GM12878 (cell line): ENCODE measurements around the gene CCL22. TPM values are rescaled to one million over a fixed set of nuclear protein-coding genes. Genes with fewer than 3 reads are reported as not detected.
A peak's percentile ranks its signal among the peaks of the same experiment; 100 is the strongest.

Experiments
- ATAC-seq: fragments of 200-7000 bp; cut with Tn5 transposase; 3 replicates; pipeline ENCODE4 v1.9.1; 2020; ENCODE audit warnings: mild to moderate bottlenecking, moderate library complexity
- BruUV-seq: library from RNA; stranded (reverse); fragments of 400-500 nt; replicated peaks from 2 replicates; lab custom pipeline; 2021; lab: Mats Ljungman, UMichigan
- CTCF ChIA-PET: fragments of 300-600 bp; sonication (Branson Sonifier 250); formaldehyde crosslinking; extraction: SDS; loops from one replicate; lab custom pipeline; 2021; ENCODE audit warnings: inconsistent platforms; lab: Yijun Ruan, JAX
- POLR2A ChIA-PET: fragments of 350-600 bp; formaldehyde crosslinking; extraction: SDS; loops from one replicate; lab custom pipeline; 2021; ENCODE audit warnings: inconsistent platforms; lab: Charles Lee
- RAD21 ChIA-PET: fragments of 300-600 bp; sonication (Branson Sonifier 250); formaldehyde crosslinking; loops from one replicate; lab custom pipeline; 2023; ENCODE audit warnings: antibody characterized with exemption; ENCODE audit not compliant: unreplicated experiment; lab: Charles Lee
- SMC1A ChIA-PET: fragments of 300-600 bp; sonication (Branson Sonifier 250); formaldehyde crosslinking; loops from one replicate; lab custom pipeline; 2023; ENCODE audit not compliant: unreplicated experiment, uncharacterized antibody; lab: Charles Lee
- DNase-seq: peaks from one replicate; pipeline ENCODE4 v3.0.0-alpha.2; 2011; ENCODE audit warnings: low read depth, low spot score
- FAIRE-seq: peaks from 3 replicates; lab custom pipeline; 2011; peaks lifted over from hg19 to GRCh38; lab: Jason Lieb, UNC
- H2AFZ ChIP-seq: 2 replicates; pipeline ENCODE4 v1.6.0; 2011; ENCODE audit warnings: low read depth, low read length, control low read depth; ENCODE audit not compliant: control insufficient read depth
- H3K27ac ChIP-seq: 2 replicates; pipeline ENCODE4 v1.5.1; 2011; ENCODE audit warnings: control low read depth; ENCODE audit not compliant: control insufficient read depth, insufficient read depth
- H3K27me3 ChIP-seq, 2 experiments: replicated peaks in 1 of 2; 2 replicates each; pipeline versions ENCODE4 v1.6.0 to v1.6.1; 2011; ENCODE audit warnings: low read length in 1 of 2; ENCODE audit not compliant: control insufficient read depth in 2 of 2, insufficient read depth in 2 of 2
- H3K36me3 ChIP-seq, 2 experiments: 2 replicates each; pipeline ENCODE4 v1.5.1; 2011; ENCODE audit warnings: low read length in 1 of 2; ENCODE audit not compliant: control insufficient read depth in 2 of 2, insufficient read depth in 2 of 2
- H3K4me1 ChIP-seq: 2 replicates; pipeline ENCODE4 v1.6.1; 2011; ENCODE audit warnings: mild to moderate bottlenecking, low read length, moderate library complexity, mixed read lengths; ENCODE audit not compliant: control insufficient read depth, insufficient read depth
- H3K4me2 ChIP-seq: 2 replicates; pipeline ENCODE4 v1.6.0; 2011; ENCODE audit warnings: control low read depth; ENCODE audit not compliant: control insufficient read depth, insufficient read depth
- H3K4me3 ChIP-seq: fragments of 200-600 bp; sonication (generic); 2 replicates; pipeline ENCODE4 v1.5.1; 2016
- H3K79me2 ChIP-seq: 2 replicates; pipeline ENCODE4 v1.6.0; 2011; ENCODE audit warnings: low read length; ENCODE audit not compliant: control insufficient read depth, insufficient read depth
- H3K9ac ChIP-seq: 2 replicates; pipeline ENCODE4 v1.8.0; 2011; ENCODE audit warnings: low read length, control low read depth, mixed read lengths; ENCODE audit not compliant: control insufficient read depth, insufficient read depth
- H3K9me3 ChIP-seq: replicated peaks from 3 replicates; pipeline ENCODE4 v1.5.1; 2011; ENCODE audit warnings: mild to moderate bottlenecking, low read length; ENCODE audit not compliant: control insufficient read depth, insufficient read depth
- H4K20me1 ChIP-seq: 2 replicates; pipeline ENCODE4 v1.6.0; 2011; ENCODE audit not compliant: control insufficient read depth, insufficient read depth
- BRCA1 ChIP-seq: IDR thresholded peaks from 2 replicates; pipeline ENCODE4 v1.6.1; 2011; ENCODE audit warnings: low read depth, low read length, improper control_type of control experiment
- JUND ChIP-seq: IDR thresholded peaks from 2 replicates; pipeline ENCODE4 v1.6.1; 2012; ENCODE audit warnings: low read depth, mild to moderate bottlenecking, low read length, improper control_type of control experiment, moderate library complexity
- MEF2B ChIP-seq: fragments of 450-650 bp; IDR thresholded peaks from 2 replicates; pipeline ENCODE4 v1.6.1; 2018; ENCODE audit warnings: mild to moderate bottlenecking, moderate library complexity; ENCODE audit not compliant: partially characterized antibody, poor library complexity, severe bottlenecking
- NFYA ChIP-seq: IDR thresholded peaks from 2 replicates; pipeline ENCODE4 v1.6.1; 2011; ENCODE audit warnings: low read depth, mild to moderate bottlenecking, low read length, improper control_type of control experiment, borderline replicate concordance
- POU2F2 ChIP-seq: IDR thresholded peaks from 3 replicates; pipeline ENCODE4 v1.6.1; 2011; ENCODE audit warnings: low read depth, mild to moderate bottlenecking, low read length, borderline replicate concordance
- RBBP5 ChIP-seq: fragments of 200-600 bp; sonication (generic); conservative IDR thresholded peaks from 2 replicates; pipeline ENCODE4 v1.6.1; 2016
- RELA ChIP-seq: fragments of 450-650 bp; IDR thresholded peaks from 2 replicates; pipeline ENCODE4 v1.8.0; 2014; ENCODE audit warnings: borderline replicate concordance; ENCODE audit not compliant: partially characterized antibody
- SMARCA5 ChIP-seq: fragments of 450-650 bp; IDR thresholded peaks from 2 replicates; pipeline ENCODE4 v1.6.1; 2017; ENCODE audit warnings: mild to moderate bottlenecking
- SUZ12 ChIP-seq: fragments of 200-600 bp; sonication (generic); IDR thresholded peaks from one replicate; pipeline ENCODE4 v1.6.1; 2018; ENCODE audit warnings: antibody characterized with exemption, mild to moderate bottlenecking; ENCODE audit not compliant: unreplicated experiment
- TARDBP ChIP-seq: IDR thresholded peaks from 2 replicates; pipeline ENCODE4 v1.6.1; 2016; ENCODE audit warnings: borderline replicate concordance
- WGBS: methylation state at CpG from one replicate; pipeline ENCODE4 v1.1.6; 2016; ENCODE audit warnings: low lambda C conversion rate; ENCODE audit not compliant: insufficient replicate concordance, insufficient coverage; ENCODE audit errors: missing lambda C conversion rate; 5-methylcytosine and 5-hydroxymethylcytosine counted together
- in situ Hi-C: fragments of 300-500 bp; cut with MboI; formaldehyde crosslinking; loops from 9 replicates; pipeline ENCODE4 v1.14.3; 2018; ENCODE audit warnings: mixed read lengths
- intact Hi-C: fragments of 100-400 bp; cut with micrococcal nuclease; formaldehyde crosslinking; loops from one replicate; pipeline ENCODE4 v1.14.2; 2022; ENCODE audit not compliant: unreplicated experiment
- polyA plus RNA-seq, 11 experiments: library from polyadenylated mRNA; depleted of rRNA in 4 of 11; unstranded in 6 of 11; stranded (reverse) in 5 of 11; fragments of >200 nt; fragmentation: Nextera tagmentation in 4 of 11; fragmentation: Illumina TruSeq in 1 of 11; extraction: Ambion mirVana in 4 of 11; extraction: Trizol in 1 of 11; gene quantifications; 1 replicate in 1 of 11; 2 replicates in 10 of 11; pipeline versions ENCODE4 v1.2.1 to v1.2.3, GENCODE V29; 2011 to 2016; ENCODE audit warnings: inconsistent platforms in 2 of 11, missing spikeins in 2 of 11, low read depth in 1 of 11
- total RNA-seq, 4 experiments: library from RNA; depleted of rRNA in 3 of 4; stranded (reverse); fragments of >200 nt in 3 of 4; fragmentation: Illumina TruSeq in 1 of 4; extraction: Trizol in 1 of 4; gene quantifications; 2 replicates each; pipeline versions ENCODE4 v1.2.1 to v1.2.3, GENCODE V29; 2013 to 2021
- TF ChIP-seq, protein P1 (sequence below): fragments of 450-650 bp; formaldehyde crosslinking; IDR thresholded peaks from 2 replicates; pipeline ENCODE4 v1.4.0; 2022; ENCODE audit warnings: mild to moderate bottlenecking, moderate library complexity

Gene CCL22
- total and polyA plus RNA-seq, 10 of the 15 experiments (the other 5 are each of a cell fraction or from before 2014, with no cell fraction given), result 38.0 to 704 (median 349) TPM

DNA sequence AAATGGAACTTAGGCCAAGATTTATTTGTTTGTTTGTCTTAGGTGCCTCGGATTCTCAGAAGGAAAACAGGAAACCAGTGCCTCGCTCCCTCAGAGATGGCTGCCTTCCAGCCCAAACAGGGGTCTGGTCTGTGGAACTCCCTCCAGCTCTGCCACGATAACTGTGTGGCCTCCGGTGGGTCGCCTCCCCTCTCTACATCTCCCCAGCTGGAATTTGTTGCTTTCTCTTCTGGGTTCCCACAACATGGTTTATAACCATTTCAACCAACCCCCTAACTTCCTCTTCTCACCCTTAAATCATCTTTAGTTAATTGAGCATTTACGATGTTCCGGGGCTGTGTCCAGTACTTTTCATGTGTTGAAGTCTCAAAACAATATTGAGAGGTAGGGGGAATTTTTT lies 43.2 kb upstream of the CCL22 start:
- Histone ChIP-seq H4K20me1 (no peaks in the 10 kb centered on the region), H3K9me3 (no peaks in the 10 kb centered on the region), H3K79me2 (no peaks in the 10 kb centered on the region), H2AFZ (peak overlapping the region; percentile 41), H3K27ac (no peak overlapping the region), H3K4me1 (peaks cover 16% of the 10 kb centered on the region), H3K9ac (no peak overlapping the region), H3K4me3 (no peak overlapping the region), H3K27me3 (no peaks in the 10 kb centered on the region), H3K36me3 (no peaks in the 10 kb centered on the region), H3K4me2 (no peak overlapping the region; the same call in 1 of the 2 replicates)
- ChIA-PET CTCF (no interaction called here), POLR2A (interaction anchor here (0.7 to 2.1 kb wide), 2 partner anchors 23 to 60 kb away, joined by 4 to 7 read pairs; no protein-coding TSS in a partner anchor), RAD21 (interaction anchor here (2.6 kb wide), 1 partner anchor 15 kb away, joined by 7 read pairs; no protein-coding TSS in a partner anchor), SMC1A (interaction anchor here (0.5 to 2.0 kb wide), 3 partner anchors 11 to 28 kb away, joined by 4 to 8 read pairs (median 4); no protein-coding TSS in a partner anchor)
- 76% methylated on average over 7 of the region's 7 CpGs for WGBS
- intact Hi-C loops, result no loop called here
- FAIRE-seq (no peak), ATAC-seq (no peak), DNase-seq (no peak)
- no TSS peak for BruUV-seq
- in situ Hi-C loops, result no loop called here
- TF ChIP-seq POU2F2 (no peak), MEF2B (no peak), RELA (no peak), BRCA1 (no peak), JUND (no peak), NFYA (no peak), TARDBP (no peak), SUZ12 (no peak), SMARCA5 (no peak), RBBP5 (no peak)
- TF ChIP-seq, protein P1, sequence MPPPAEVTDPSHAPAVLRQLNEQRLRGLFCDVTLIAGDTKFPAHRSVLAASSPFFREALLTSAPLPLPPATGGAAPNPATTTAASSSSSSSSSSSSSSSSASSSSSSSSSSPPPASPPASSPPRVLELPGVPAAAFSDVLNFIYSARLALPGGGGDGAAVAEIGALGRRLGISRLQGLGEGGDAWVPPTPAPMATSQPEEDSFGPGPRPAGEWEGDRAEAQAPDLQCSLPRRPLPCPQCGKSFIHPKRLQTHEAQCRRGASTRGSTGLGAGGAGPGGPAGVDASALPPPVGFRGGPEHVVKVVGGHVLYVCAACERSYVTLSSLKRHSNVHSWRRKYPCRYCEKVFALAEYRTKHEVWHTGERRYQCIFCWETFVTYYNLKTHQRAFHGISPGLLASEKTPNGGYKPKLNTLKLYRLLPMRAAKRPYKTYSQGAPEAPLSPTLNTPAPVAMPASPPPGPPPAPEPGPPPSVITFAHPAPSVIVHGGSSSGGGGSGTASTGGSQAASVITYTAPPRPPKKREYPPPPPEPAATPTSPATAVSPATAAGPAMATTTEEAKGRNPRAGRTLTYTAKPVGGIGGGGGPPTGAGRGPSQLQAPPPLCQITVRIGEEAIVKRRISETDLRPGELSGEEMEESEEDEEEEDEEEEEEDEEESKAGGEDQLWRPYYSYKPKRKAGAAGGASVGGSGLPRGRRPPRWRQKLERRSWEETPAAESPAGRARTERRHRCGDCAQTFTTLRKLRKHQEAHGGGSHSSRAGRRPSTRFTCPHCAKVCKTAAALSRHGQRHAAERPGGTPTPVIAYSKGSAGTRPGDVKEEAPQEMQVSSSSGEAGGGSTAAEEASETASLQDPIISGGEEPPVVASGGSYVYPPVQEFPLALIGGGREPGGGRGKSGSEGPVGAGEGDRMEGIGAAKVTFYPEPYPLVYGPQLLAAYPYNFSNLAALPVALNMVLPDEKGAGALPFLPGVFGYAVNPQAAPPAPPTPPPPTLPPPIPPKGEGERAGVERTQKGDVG (CRISPR knock-in tag), result no peak
